Activated B cell treated with CpG ODN at 0.5 μM for 24 hours (primary cell): Measurements from ENCODE around the gene ATP11C. TPM values are rescaled to one million over a fixed set of nuclear protein-coding genes. Genes with fewer than 3 reads are reported as not detected.

Source experiments
- ATAC-seq: fragments of 200-7000 bp; cut with Tn5 transposase; one replicate; pipeline ENCODE4 v1.10.0; 2021; ENCODE audit warnings: low read depth, mild to moderate bottlenecking, moderate library complexity
- CTCF ChIA-PET: fragments of 350-600 bp; sonication (Branson Sonifier 250); formaldehyde crosslinking; loops from one replicate; lab custom pipeline; 2021; ENCODE audit warnings: antibody characterized with exemption; lab: Charles Lee
- POLR2A ChIA-PET: fragments of 350-600 bp; sonication (Branson Sonifier 250); formaldehyde crosslinking; loops from one replicate; lab custom pipeline; 2021; ENCODE audit warnings: antibody characterized with exemption; lab: Charles Lee
- DNase-seq: peaks from one replicate; pipeline ENCODE4 v3.0.0; 2022
- H3K27ac Mint-ChIP-seq: one replicate; pipeline ENCODE4 v1.8.0; 2020; ENCODE audit warnings: mixed read lengths
- H3K27me3 Mint-ChIP-seq: one replicate; pipeline ENCODE4 v1.8.0; 2021; ENCODE audit warnings: mixed read lengths
- H3K36me3 Mint-ChIP-seq: one replicate; pipeline ENCODE4 v1.8.0; 2021; ENCODE audit warnings: low read depth, mixed read lengths
- H3K4me1 Mint-ChIP-seq: one replicate; pipeline ENCODE4 v1.8.0; 2021; ENCODE audit warnings: mixed read lengths
- H3K4me3 Mint-ChIP-seq: one replicate; pipeline ENCODE4 v1.8.0; 2020; ENCODE audit warnings: mild to moderate bottlenecking, mixed read lengths
- H3K9me3 Mint-ChIP-seq: one replicate; pipeline ENCODE4 v1.8.0; 2020; ENCODE audit warnings: mixed read lengths
- intact Hi-C: fragments of 100-400 bp; cut with micrococcal nuclease; formaldehyde crosslinking; loops from one replicate; pipeline ENCODE4 v1.15.1; 2024
- total RNA-seq: library from RNA; stranded (reverse); gene quantifications from 2 replicates; pipeline ENCODE4 v1.2.3, GENCODE V29; 2022
- TF ChIP-seq, protein P1 (sequence below): fragments of 200-600 bp; IDR thresholded peaks from one replicate; pipeline ENCODE4 v1.8.0; 2022; ENCODE audit warnings: antibody characterized with exemption, mild to moderate bottlenecking

Gene ATP11C
- total RNA-seq, 1 donor from 2014 or later, result 19.7 TPM

DNA sequence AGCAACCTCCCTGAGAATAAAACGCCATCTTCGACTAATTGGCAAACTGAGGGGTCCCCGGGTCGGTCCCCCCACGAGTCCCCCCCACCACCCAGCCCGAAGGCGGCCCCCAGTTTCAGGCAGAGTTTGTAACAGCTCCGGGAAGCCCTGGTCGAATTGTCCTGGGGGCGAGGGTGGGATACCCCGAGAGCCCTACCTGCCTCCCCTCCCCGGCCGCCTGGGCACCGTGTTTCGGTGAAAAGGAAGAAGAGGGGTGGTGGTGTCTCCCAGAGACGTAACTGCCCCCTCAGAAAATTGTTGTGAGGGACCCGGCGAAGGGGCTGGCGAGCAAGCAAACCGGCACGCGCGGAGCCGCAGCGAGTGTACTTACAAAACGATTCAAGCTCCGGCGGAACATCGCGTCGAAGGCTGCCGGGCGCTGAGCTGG lies 1.2 kb downstream of the ATP11C start:
- DNase-seq, result no peak
- Mint-ChIP-seq H3K4me1 (peaks cover 20% of the 10 kb centered on the region), H3K27me3 (no peaks in the 10 kb centered on the region), H3K4me3 (peak overlapping the region; percentile 81), H3K27ac (no peak overlapping the region), H3K9me3 (no peaks in the 10 kb centered on the region), H3K36me3 (no peaks in the 10 kb centered on the region)
- no peak for ATAC-seq
- CTCF ChIA-PET, result no interaction called here
- TF ChIP-seq, protein P1, sequence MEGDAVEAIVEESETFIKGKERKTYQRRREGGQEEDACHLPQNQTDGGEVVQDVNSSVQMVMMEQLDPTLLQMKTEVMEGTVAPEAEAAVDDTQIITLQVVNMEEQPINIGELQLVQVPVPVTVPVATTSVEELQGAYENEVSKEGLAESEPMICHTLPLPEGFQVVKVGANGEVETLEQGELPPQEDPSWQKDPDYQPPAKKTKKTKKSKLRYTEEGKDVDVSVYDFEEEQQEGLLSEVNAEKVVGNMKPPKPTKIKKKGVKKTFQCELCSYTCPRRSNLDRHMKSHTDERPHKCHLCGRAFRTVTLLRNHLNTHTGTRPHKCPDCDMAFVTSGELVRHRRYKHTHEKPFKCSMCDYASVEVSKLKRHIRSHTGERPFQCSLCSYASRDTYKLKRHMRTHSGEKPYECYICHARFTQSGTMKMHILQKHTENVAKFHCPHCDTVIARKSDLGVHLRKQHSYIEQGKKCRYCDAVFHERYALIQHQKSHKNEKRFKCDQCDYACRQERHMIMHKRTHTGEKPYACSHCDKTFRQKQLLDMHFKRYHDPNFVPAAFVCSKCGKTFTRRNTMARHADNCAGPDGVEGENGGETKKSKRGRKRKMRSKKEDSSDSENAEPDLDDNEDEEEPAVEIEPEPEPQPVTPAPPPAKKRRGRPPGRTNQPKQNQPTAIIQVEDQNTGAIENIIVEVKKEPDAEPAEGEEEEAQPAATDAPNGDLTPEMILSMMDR, result no peak
- POLR2A ChIA-PET, result interaction anchor here (0.6 kb wide), 1 partner anchor 106 kb away, joined by 3 read pairs; no protein-coding TSS in a partner anchor
- intact Hi-C loops, result loop anchor here (5.0 to 10.0 kb wide), 4 partner anchors 39 to 379 kb away; no protein-coding TSS in a partner anchor

DNA sequence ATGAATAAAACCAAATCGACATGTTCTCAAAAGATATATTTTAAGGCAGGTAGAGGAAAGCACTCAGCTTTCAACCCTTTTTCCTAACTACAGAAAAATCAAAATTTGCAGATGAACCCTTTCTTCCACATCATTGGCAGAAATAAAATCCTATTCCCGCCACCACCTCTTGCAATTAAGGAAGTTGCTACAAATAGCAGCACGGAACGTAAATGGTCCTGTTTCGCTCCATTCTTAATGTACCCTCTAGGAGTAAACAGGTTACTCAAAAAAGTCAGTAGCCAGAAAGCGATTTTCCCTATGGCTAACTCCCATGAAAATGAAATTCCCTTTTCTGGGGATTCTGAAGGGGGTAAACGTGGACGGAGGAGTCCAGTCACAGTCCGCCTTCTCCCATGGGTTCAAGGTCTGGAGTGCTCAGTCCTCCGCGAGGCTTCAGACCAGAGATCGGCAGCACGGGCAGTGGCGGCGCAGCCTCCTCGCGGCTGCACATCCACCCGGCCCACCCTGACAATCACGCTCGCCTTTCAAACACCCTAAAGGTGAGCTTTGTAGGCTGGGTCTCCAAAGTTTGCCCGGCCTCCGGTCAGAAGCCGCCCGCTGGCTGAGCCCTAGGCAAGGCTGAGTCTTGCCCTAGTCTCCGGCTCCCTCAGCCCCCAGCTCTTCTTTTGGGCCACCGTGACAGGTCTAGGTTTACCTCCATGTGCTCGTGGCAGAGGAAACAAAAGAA lies 1.8 kb downstream of the ATP11C start:
- H3K27me3 Mint-ChIP-seq, result no peaks in the 10 kb centered on the region
- peaks cover 20% of the 10 kb centered on the region for H3K4me1 Mint-ChIP-seq
- intact Hi-C loops, result loop anchor here (5.0 to 10.0 kb wide), 4 partner anchors 39 to 379 kb away; no protein-coding TSS in a partner anchor
- TF ChIP-seq, protein P1, result no peak
- DNase-seq (peak; percentile 15), ATAC-seq (no peak)
- peak overlapping the region; percentile 81 for H3K4me3 Mint-ChIP-seq
- POLR2A ChIA-PET, result interaction anchor here (0.6 kb wide), 1 partner anchor 106 kb away, joined by 3 read pairs; no protein-coding TSS in a partner anchor
- H3K27ac Mint-ChIP-seq, result peak overlapping the region; percentile 12
- no peaks in the 10 kb centered on the region for H3K36me3 Mint-ChIP-seq
- no peaks in the 10 kb centered on the region for H3K9me3 Mint-ChIP-seq
- CTCF ChIA-PET, result interaction anchor here (0.9 kb wide), 1 partner anchor 33 kb away, joined by 3 read pairs; no protein-coding TSS in a partner anchor

DNA sequence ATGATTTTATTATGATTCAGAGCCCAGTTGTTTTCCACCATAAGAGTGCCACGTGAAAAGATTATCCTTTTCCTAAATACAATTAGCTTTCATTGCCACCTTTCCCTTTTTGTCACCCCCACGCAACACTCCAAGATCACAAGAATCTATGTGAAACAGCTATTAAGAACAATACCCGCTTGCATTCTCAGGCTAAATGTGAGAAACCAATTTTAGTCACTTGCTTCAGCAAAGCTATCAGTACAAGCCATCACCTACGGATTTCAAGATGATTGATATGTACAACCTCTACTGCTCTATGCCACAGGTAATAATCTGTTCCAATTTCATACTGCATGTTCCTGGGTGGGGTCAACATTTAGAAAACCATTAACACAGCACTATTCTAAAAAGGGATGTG lies 2.5 kb downstream of the ATP11C start:
- Mint-ChIP-seq H3K4me1 (peaks cover 23% of the 10 kb centered on the region), H3K4me3 (peak overlapping the region; percentile 81), H3K36me3 (no peaks in the 10 kb centered on the region), H3K27me3 (no peaks in the 10 kb centered on the region), H3K27ac (no peak overlapping the region), H3K9me3 (no peaks in the 10 kb centered on the region)
- TF ChIP-seq, protein P1, result no peak
- ATAC-seq, result no peak
- intact Hi-C loops, result loop anchor here (5.0 to 10.0 kb wide), 4 partner anchors 38 to 378 kb away; no protein-coding TSS in a partner anchor
- ChIA-PET POLR2A (no interaction called here), CTCF (interaction anchor here (0.9 kb wide), 1 partner anchor 32 kb away, joined by 3 read pairs; no protein-coding TSS in a partner anchor)
- DNase-seq, result no peak

DNA sequence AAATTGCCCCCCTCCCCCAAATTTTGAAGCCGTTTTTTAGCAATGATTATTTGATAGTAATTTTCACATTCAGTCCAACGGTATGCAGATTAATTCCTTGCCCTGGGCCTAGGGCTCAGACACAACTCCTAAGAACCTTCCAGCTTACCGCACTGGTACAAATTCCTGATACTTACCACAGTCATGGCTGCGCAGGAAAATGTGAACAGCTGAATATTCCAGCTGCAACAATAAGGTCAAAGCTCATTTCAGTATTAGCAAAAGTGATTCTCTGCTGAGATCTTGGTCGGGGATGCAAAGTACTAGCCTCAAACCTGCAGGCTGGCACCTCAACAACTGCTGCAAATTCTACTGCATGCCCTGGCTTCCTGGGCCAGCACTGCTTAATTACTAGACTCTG lies 3.0 kb downstream of the ATP11C start:
- POLR2A ChIA-PET, result no interaction called here
- ATAC-seq, result no peak
- Mint-ChIP-seq H3K27me3 (no peaks in the 10 kb centered on the region), H3K4me3 (peak overlapping the region; percentile 81), H3K36me3 (no peaks in the 10 kb centered on the region), H3K27ac (no peak overlapping the region), H3K4me1 (peaks cover 25% of the 10 kb centered on the region), H3K9me3 (no peaks in the 10 kb centered on the region)
- CTCF ChIA-PET, result interaction anchor here (0.9 kb wide), 1 partner anchor 32 kb away, joined by 3 read pairs; no protein-coding TSS in a partner anchor
- no peak for DNase-seq
- TF ChIP-seq, protein P1, result no peak
- intact Hi-C loops, result loop anchor here (5.0 to 10.0 kb wide), 4 partner anchors 38 to 378 kb away; no protein-coding TSS in a partner anchor

DNA sequence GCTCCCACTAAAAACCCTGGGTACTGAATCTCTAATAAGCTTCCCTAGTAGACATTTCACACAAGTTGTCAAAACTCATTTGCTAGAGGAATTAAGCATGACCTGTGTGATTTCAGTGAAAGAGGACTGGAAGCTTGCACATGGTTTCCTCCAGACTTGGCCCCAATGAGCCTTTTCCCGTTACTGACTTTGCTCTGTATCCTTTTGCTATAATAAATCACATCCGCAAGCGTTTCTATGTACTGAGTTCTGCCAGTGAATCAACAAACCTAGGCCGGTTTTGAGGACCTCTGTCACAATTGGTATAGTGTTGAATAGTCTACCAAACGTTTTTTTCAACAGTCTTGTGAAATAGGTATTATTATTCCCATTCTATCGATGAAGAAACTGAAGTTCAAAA lies 8.2 kb downstream of the ATP11C start:
- H3K4me1 Mint-ChIP-seq, result peaks cover 15% of the 10 kb centered on the region
- CTCF ChIA-PET, result no interaction called here
- POLR2A ChIA-PET, result no interaction called here
- DNase-seq (no peak), ATAC-seq (no peak)
- H3K27me3 Mint-ChIP-seq, result no peaks in the 10 kb centered on the region
- TF ChIP-seq, protein P1, result no peak
- peaks cover 9% of the 10 kb centered on the region for H3K36me3 Mint-ChIP-seq
- H3K9me3 Mint-ChIP-seq, result no peaks in the 10 kb centered on the region
- intact Hi-C loops, result no loop called here
- no peak overlapping the region for H3K27ac Mint-ChIP-seq
- no peak overlapping the region for H3K4me3 Mint-ChIP-seq
